Stimulated activated CD4-positive, alpha-beta T cell treated with anti-CD3 and anti-CD28 coated beads, TNF-alpha, amount 100 ng/mL, for 4 hours (primary cell): ENCODE measurements around the gene DNMT1.

ENCODE experiments used
- DNase-seq, 3 experiments: peaks; one replicate each; pipeline ENCODE4 v3.0.0-alpha.2; 2020; ENCODE audit warnings: low read depth in 3 of 3

Gene DNMT1

GRCh38 chr19:10095948-10096614 lies 98.7 kb downstream of the DNMT1 start:
- peak; percentile 75 to 85 (median 82) for DNase-seq

DNA sequence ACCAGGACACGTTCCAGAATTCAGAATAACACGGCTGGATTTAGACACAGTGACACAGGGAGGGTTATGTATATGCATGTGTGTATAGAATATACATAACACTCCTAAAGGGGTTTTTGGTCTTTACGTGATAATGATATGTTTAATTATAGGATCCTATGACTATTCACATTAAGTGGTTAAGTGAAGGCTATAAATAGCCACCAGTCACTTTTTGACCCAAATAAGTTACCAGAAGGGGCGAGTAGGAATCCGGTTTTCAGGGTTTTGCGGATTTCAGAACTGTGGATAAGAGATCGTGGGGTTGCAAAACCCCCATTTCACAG lies 99.2 kb downstream of the DNMT1 start:
- no peak for DNase-seq

DNA sequence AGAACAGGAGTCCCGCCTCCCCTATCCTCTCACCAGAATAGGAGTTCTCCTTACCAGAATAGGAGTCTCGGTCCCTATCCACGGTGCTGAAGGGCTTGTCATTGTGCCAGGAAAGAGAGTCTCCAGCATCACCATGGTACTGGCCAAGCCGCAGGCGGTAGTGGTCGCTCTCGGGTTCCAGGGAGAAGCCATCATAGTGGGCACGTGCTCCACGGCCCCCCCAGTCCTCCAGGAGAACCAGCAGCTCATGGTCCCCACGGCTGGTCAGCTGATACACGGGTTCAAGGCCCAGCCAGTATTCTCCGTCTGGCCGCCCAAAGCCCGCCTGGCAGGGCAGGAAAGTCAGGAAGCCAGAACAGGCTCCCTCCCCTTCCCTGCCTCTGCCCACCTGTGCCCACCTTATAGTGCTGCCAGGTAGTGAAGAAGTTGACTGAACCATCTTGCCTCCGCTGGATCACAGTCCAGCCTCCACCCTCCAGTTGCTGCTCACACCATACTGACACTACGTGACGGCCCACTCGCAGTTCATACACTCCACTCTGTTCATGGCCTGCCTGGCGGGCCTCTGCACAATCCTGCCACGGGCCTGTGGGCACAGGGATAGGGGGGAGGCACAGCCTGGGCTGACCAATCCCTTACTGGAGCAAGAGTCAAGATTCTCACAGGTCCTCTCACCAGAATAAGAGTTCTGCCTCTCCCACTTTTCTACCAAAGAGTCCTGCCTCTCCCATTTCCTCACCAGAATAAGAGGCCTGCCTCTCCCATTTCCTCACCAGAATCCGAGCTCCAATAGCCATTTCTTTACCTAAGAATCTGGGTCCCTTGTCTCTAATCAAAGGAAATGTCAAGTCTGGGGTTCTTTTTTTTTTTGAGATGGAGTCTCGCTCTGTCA lies 101.2 kb downstream of the DNMT1 start:
- DNase-seq: no peak

DNA sequence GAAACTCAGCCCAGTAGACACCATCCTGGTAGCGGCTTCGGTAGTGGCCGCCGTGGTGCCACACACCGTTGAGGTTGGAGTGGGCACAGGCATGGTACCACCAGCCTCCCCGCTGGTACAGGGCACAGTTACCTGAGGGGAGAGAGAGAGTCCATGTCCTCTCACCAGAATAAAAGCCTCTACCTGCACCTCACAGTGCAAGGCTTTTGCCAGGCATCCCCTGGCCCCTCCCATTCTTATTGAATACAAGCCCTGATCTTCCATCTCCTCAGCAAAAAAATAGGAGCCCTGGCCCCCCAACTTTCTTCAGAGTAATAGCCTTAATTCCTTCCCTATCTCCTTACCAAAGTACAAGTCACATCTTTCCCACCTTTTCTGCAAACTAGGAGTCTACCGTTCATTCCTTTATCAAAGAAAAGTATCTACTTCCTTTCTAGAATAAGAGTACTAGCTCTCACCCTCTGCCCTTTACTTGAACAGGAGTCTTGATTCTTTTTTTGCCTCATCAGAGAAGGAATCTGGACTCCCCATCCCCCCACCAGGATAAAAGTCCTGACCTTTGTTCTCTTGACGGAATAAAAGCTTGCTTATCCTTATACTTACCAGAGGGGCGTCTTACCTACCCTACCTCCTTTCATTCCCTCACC lies 102.0 kb downstream of the DNMT1 start:
- no peak for DNase-seq

DNA sequence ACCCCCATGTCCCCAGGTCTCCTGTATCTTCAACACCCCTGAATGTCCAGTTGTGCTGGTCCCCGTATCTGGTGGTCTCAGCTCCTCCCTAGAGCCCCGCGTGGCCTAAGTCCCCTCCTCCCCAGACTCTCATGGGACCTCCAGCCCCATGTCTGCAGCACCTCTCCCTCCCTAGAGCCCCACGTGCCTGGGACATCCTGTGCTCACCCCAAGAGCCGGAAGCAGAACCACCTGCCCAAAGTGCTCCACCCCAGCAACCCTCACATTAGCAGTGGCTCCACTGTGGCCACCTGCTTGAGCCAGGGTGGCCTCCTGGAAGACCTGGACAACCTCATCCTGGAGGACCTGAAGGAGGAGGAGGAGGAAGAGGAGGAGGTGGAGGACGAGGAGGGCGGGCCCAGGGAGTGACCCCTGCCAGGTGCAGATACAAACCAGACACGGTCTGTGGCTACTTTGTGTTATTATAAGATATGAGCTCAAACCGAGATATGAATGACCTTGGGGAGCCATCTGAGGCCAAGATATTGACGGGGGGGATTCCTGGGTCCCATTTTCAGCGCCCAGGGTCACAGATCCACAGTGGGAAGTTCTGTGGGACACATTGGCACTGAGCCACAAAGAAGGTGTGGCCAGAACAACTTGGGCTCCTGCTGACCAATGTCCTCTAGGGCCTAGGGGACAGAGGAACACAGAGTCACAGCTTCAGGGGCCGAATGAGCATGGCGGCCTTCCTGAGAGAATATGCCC lies 102.7 kb downstream of the DNMT1 start:
- DNase-seq: no peak

GRCh38 chr19:10091370-10091687 lies 103.4 kb downstream of the DNMT1 start:
- DNase-seq: no peak

DNA sequence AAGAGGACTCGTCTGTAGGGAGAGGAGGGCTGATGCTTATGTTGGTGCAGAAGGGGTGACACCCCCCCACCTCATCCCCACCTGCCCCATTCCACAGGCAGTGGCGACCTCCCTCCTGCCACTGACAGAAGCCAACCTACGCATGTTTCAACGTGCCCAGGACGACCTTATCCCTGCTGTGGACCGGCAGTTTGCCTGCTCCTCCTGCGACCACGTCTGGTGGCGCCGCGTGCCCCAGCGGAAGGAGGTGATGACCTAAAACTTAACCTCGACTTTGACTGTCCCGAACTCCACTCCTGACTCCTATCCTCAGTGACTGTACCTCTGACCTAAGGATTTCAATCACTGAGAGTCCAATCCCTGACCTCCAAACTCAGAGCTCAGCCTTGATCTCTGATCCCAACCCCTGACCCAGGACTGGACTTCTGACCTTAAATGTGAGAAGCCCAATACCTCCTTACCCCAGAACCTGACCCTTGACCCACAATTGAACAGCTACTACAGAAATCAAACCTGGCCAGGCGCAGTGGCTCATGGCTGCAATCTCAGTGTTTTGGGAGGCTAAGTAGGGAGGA lies 104.9 kb downstream of the DNMT1 start:
- no peak for DNase-seq

- no peak for DNase-seq
Observed at GRCh38 chr19:10088949-10089554, 105.7 kb downstream of the DNMT1 start.

DNA sequence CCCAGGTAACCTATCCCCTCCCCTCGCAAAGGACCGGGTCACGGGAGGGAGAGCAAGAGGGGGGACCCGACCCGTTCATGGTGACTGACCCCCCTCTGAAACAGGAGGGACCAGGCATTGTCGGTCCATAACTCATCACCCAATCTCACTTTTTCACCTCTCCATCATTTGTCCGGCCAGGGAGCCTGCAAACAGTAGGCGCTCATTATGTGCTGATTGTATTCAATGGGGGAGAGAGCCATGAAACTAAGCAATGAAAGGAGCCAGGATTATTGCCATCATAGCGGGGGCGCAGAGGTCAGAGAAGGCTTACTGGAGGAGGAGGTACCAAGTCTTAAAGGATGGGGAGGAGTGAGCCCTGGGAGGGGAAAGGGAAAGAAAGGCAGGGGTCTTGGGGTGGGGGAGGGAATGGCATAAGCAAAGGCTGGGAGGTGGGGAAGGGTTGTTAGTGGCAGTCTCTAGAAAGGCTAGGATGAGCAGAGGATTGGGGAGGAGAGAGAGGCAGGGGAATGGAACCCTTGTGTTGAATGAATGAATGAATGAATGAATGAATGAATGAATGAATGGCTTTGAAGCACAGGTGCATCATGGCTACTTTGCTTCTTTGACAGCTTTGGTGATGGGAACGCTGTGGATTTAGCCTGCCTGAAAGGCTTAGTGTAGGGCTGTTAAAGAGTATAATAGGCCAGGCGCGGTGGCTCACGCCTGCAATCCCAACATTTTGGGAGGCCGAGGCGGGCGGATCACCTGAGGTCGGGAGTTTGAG lies 107.3 kb downstream of the DNMT1 start:
- DNase-seq: no peak

DNA sequence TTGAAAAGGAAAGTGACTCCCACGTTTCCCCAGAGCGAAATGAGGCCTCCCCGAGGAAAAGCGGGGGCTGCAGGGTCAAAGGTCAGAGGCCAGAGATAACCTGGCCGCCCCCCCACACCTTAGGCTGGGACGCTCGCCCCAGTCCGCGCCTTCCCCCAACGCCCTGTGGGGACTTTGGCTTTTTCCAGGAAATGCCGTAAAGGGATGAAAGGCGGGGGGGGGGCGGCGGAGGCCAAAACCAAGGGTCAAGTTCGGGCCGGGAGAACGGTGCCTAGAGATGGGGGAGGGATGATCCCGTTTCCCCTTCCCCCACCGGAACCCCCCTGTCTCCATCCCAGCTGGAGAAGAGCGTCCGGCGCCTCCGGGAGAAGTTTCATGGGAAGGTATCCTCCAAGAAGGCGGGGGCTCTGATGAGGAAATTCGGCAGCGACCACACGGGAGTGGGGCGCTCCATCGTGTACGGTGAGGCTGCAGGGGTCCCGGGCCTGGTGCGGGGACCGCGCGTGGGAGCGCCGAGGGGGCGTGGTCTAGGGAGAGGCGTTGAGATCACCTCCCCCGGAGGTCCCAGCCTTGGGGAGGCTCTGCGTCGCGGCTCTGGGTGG lies 108.1 kb downstream of the DNMT1 start:
- DNase-seq: peak in 1 of 3 experiments; percentile 55

GRCh38 chr19:10085641-10086590 lies 108.8 kb downstream of the DNMT1 start, which contains the start of gene SHFL:
Gene SHFL, plus strand, starts transcription at chr19:10086317. Its CDS starts 111 bp downstream, at chr19:10086428.
- DNase-seq: peak; percentile 68 to 77 (median 74)

GRCh38 chr19:10084803-10085202 lies 110.0 kb downstream of the DNMT1 start:
- DNase-seq: no peak

GRCh38 chr19:10083911-10084310 lies 110.8 kb downstream of the DNMT1 start:
- DNase-seq: no peak
